ENCODE data around the gene FDX2. TPM values are rescaled to one million over a fixed set of nuclear protein-coding genes. Genes with fewer than 3 reads are reported as not detected.

The FDX2 gene
- total RNA-seq, 1 donor from 2014 or later = 7.1 TPM

Small RNA genes within 50 kb of the gene (small RNA-seq; reads per million reads assigned to genes)
- gene AC011511.1 (ENCODE audit: low replicate concordance) (not detected), gene AC011511.4 (ENCODE audit: low replicate concordance) (not detected)

Other genes starting within 250 kb of the FDX2 start
- 9.6 TPM for gene SHFL, start 229.7 kb downstream of the FDX2 start, total RNA-seq
- gene ANGPTL6, start 213.3 kb downstream of the FDX2 start, total RNA-seq = 0.99 TPM
- gene PPAN, start 209.7 kb downstream of the FDX2 start, total RNA-seq = 15.7 TPM
- 3.0 TPM for gene P2RY11, start 204.3 kb downstream of the FDX2 start, total RNA-seq
- gene EIF3G, start 196.1 kb downstream of the FDX2 start, total RNA-seq = 151 TPM
- 43.0 TPM for gene DNMT1, start 121.1 kb downstream of the FDX2 start, total RNA-seq
- gene S1PR2, start 84.7 kb downstream of the FDX2 start, total RNA-seq = 12.6 TPM
- 13.6 TPM for gene MRPL4, start 63.8 kb downstream of the FDX2 start, total RNA-seq
- 11.3 TPM for gene ICAM1, start 44.9 kb downstream of the FDX2 start, total RNA-seq
- 1.1 TPM for gene ICAM4, start 29.1 kb downstream of the FDX2 start, total RNA-seq
- gene ICAM5, start 26.1 kb downstream of the FDX2 start, total RNA-seq = 0.10 TPM
- 1.3 TPM for gene ZGLP1, start 6.2 kb downstream of the FDX2 start, total RNA-seq
- 6.4 TPM for gene RAVER1, start 17.5 kb upstream of the FDX2 start, total RNA-seq
- 9.4 TPM for gene ICAM3, start 23.6 kb upstream of the FDX2 start, total RNA-seq
- 63.6 TPM for gene TYK2, start 64.6 kb upstream of the FDX2 start, total RNA-seq
- gene CDC37, start 87.5 kb upstream of the FDX2 start, total RNA-seq = 80.6 TPM
- 2.4 TPM for gene PDE4A, start 104.5 kb upstream of the FDX2 start, total RNA-seq
- gene KEAP1, start 187.3 kb upstream of the FDX2 start, total RNA-seq = 32.8 TPM
- gene S1PR5, start 201.4 kb upstream of the FDX2 start, total RNA-seq = 6.6 TPM
- gene ATG4D, start 227.9 kb upstream of the FDX2 start, total RNA-seq = 11.1 TPM
- gene KRI1, start 250.0 kb upstream of the FDX2 start, total RNA-seq = 12.0 TPM